ENCODE results near the gene ZNF230.
A peak's percentile ranks its signal among the peaks of the same experiment; 100 is the strongest.

The ZNF230 gene

DNA sequence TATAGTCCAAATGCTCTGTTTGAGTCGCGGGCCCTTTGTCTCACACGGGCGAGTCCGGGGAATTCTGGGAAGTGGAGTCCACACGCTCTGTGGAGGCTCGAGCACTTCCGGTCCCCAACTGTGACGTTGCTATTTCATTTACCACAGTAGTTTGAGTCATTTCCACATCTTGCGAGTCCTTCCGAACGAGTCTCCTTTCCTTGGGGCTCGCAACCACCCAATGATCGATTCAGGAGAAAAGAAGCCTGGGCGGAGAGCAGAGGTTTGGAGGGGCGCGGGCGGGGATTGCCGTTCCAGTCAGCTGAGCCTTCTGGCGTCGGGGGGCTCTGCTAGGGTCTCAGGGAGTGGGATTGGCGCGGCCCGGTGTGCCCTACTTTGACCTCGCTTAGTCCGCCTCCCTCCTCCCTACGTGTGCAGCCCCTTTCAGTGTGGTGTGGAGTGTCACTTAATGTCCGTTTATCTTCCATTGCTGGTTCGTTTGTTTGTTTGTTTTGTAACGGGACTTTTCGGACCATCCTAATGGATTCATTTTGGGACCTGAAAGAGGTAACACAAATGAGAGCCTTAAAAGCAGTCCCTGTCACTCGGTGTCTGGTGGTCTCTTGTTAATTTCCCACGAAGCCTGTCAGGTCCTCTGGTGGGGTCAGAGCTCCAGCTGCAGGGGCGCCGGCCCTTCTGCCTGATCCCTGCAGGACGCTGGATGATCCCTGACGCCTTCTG lies 22.6 kb downstream of the ZNF230 start, which contains the start of gene ZNF222 (continued):
- TF ChIP-seq ZNF48 (tag by site-specific recombination; IDR thresholded peaks at IDR 0.05): no peak
- TF ChIP-seq ZNF777 (tag by site-specific recombination; IDR thresholded peaks at IDR 0.05; ENCODE audit: borderline replicate concordance): peak; percentile 76; the same call in 1 of the 2 replicates
- TF ChIP-seq ZNF747 (tag by site-specific recombination; IDR thresholded peaks at IDR 0.05): no peak
- no peak for TF ChIP-seq ZNF16 (tag by site-specific recombination; IDR thresholded peaks at IDR 0.05; ENCODE audit: low read depth)
- TF ChIP-seq ZNF843 (tag by site-specific recombination; IDR thresholded peaks at IDR 0.05): no peak; the same call in none of the 2 replicates
- TF ChIP-seq MZF1 (tag by site-specific recombination; IDR thresholded peaks at IDR 0.05; ENCODE audit: borderline replicate concordance): 0 out of 2 replicates have a peak, but pooled peaks have one; percentile 15
- no peak; the same call in 1 of the 2 replicates for TF ChIP-seq ATF2 (tag by site-specific recombination; IDR thresholded peaks at IDR 0.05; ENCODE audit: low read depth)
- TF ChIP-seq YY2 (tag by site-specific recombination; IDR thresholded peaks at IDR 0.05): peak; percentile 28
- TF ChIP-seq ZNF792 (tag by site-specific recombination; IDR thresholded peaks at IDR 0.05): no peak
- TF ChIP-seq OSR2 (tag by site-specific recombination; IDR thresholded peaks at IDR 0.05): no peak; the same call in 1 of the 2 replicates
- no peak for TF ChIP-seq ZFP41 (tag by site-specific recombination; IDR thresholded peaks at IDR 0.05; ENCODE audit: borderline replicate concordance)
- TF ChIP-seq ZNF830 (tag by site-specific recombination; IDR thresholded peaks at IDR 0.05; ENCODE audit: low read depth): no peak
- TF ChIP-seq KLF9 (tag by site-specific recombination; IDR thresholded peaks at IDR 0.05; ENCODE audit: low read depth): peak; percentile 35
- no peak for TF ChIP-seq ZNF433 (tag by site-specific recombination; IDR thresholded peaks at IDR 0.05; ENCODE audit: low read depth)
- TF ChIP-seq ZFP37 (tag by site-specific recombination; IDR thresholded peaks at IDR 0.05): peak; percentile 63; the same call in 1 of the 2 replicates
- TF ChIP-seq ZNF350 (tag by site-specific recombination; IDR thresholded peaks at IDR 0.05): no peak
- no peak for TF ChIP-seq TCF7L2 (IDR thresholded peaks at IDR 0.05; ENCODE audit: borderline replicate concordance, low read depth, low read length)
- no peak for TF ChIP-seq RBAK (tag by site-specific recombination; IDR thresholded peaks at IDR 0.05)
- TF ChIP-seq GLI4 (tag by site-specific recombination; IDR thresholded peaks at IDR 0.05): no peak
- TF ChIP-seq ZNF398 (tag by site-specific recombination; IDR thresholded peaks at IDR 0.05): peak; percentile 35
- TF ChIP-seq MYNN (tag by site-specific recombination; IDR thresholded peaks at IDR 0.05; ENCODE audit: borderline replicate concordance): no peak
- no peak for TF ChIP-seq YY1 (tag by site-specific recombination; IDR thresholded peaks at IDR 0.05)
- no peak; the same call in 1 of the 2 replicates for TF ChIP-seq ZNF221 (tag by site-specific recombination; IDR thresholded peaks at IDR 0.05; ENCODE audit: borderline replicate concordance)
- peak; percentile 26; the same call in 1 of the 2 replicates for TF ChIP-seq ZNF23 (tag by site-specific recombination; IDR thresholded peaks at IDR 0.05; ENCODE audit: borderline replicate concordance)
- TF ChIP-seq ZNF274 (IDR thresholded peaks at IDR 0.05; ENCODE audit: low read length): no peak
- TF ChIP-seq ZNF274 (tag by site-specific recombination; IDR thresholded peaks at IDR 0.05; ENCODE audit: borderline replicate concordance): no peak
- no peak for TF ChIP-seq ZSCAN23 (tag by site-specific recombination; IDR thresholded peaks at IDR 0.05)
- TF ChIP-seq ZNF707 (tag by site-specific recombination; IDR thresholded peaks at IDR 0.05): no peak
- no peak for TF ChIP-seq INSM2 (tag by site-specific recombination; IDR thresholded peaks at IDR 0.05)
- peak; percentile 72 for TF ChIP-seq PATZ1 (tag by site-specific recombination; IDR thresholded peaks at IDR 0.05)
- TF ChIP-seq, protein P1, sequence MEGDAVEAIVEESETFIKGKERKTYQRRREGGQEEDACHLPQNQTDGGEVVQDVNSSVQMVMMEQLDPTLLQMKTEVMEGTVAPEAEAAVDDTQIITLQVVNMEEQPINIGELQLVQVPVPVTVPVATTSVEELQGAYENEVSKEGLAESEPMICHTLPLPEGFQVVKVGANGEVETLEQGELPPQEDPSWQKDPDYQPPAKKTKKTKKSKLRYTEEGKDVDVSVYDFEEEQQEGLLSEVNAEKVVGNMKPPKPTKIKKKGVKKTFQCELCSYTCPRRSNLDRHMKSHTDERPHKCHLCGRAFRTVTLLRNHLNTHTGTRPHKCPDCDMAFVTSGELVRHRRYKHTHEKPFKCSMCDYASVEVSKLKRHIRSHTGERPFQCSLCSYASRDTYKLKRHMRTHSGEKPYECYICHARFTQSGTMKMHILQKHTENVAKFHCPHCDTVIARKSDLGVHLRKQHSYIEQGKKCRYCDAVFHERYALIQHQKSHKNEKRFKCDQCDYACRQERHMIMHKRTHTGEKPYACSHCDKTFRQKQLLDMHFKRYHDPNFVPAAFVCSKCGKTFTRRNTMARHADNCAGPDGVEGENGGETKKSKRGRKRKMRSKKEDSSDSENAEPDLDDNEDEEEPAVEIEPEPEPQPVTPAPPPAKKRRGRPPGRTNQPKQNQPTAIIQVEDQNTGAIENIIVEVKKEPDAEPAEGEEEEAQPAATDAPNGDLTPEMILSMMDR (tag by site-specific recombination; IDR thresholded peaks at IDR 0.05): no peak
- TF ChIP-seq ZNF555 (tag by site-specific recombination; conservative IDR thresholded peaks at IDR 0.05): no peak
